22Rv1 (cell line): ENCODE data around the gene CACNG5.

Experiments
- ZFX ChIP-seq: fragments of 450-650 bp; IDR thresholded peaks from 2 replicates; pipeline ENCODE4 v1.6.1; 2017; ENCODE audit warnings: antibody characterized with exemption, borderline replicate concordance
- TF ChIP-seq, protein P1 (sequence below): fragments of 450-650 bp; IDR thresholded peaks from 2 replicates; pipeline ENCODE4 v1.5.1; 2017; ENCODE audit warnings: mild to moderate bottlenecking

DNA sequence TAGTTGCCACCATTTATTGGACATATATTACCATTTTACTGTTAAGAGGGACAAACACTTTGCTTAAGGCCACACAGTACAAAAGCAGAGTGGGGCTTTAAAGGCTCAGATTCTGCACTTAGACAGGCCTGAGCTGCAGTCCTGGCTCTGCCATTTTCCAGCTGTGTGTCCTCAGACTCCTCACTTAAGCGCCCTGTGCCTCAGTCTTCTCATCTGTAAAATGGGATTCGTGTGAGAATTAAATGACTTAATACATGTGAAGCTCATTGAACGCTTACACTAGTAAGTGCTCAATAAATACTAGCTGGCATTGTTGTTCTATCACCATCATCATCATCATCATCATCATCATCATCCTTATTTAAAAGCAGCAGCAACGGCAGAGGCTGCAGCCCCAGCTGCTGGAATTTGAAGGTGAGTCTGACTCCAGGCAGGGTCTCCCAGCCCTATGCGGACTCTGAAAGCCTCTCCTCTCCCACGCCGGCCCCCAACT, 445 bp upstream of the CACNG5 start:
- TF ChIP-seq, protein P1, sequence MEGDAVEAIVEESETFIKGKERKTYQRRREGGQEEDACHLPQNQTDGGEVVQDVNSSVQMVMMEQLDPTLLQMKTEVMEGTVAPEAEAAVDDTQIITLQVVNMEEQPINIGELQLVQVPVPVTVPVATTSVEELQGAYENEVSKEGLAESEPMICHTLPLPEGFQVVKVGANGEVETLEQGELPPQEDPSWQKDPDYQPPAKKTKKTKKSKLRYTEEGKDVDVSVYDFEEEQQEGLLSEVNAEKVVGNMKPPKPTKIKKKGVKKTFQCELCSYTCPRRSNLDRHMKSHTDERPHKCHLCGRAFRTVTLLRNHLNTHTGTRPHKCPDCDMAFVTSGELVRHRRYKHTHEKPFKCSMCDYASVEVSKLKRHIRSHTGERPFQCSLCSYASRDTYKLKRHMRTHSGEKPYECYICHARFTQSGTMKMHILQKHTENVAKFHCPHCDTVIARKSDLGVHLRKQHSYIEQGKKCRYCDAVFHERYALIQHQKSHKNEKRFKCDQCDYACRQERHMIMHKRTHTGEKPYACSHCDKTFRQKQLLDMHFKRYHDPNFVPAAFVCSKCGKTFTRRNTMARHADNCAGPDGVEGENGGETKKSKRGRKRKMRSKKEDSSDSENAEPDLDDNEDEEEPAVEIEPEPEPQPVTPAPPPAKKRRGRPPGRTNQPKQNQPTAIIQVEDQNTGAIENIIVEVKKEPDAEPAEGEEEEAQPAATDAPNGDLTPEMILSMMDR: no peak
- TF ChIP-seq ZFX: no peak
